B cell (primary cell): ENCODE data around the gene OR5T1.

ENCODE experiments used
- EZH2 ChIP-seq: IDR thresholded peaks from 2 replicates; pipeline ENCODE4 v1.6.1; 2012; ENCODE audit warnings: borderline replicate concordance, low read depth, mild to moderate bottlenecking, moderate library complexity, low read length; ENCODE audit not compliant: insufficient read depth, poor library complexity, severe bottlenecking
- TF ChIP-seq, protein P1 (sequence below): fragments of 200-600 bp; IDR thresholded peaks from one replicate; pipeline ENCODE4 v1.8.0; 2022; ENCODE audit warnings: antibody characterized with exemption, mild to moderate bottlenecking

DNA sequence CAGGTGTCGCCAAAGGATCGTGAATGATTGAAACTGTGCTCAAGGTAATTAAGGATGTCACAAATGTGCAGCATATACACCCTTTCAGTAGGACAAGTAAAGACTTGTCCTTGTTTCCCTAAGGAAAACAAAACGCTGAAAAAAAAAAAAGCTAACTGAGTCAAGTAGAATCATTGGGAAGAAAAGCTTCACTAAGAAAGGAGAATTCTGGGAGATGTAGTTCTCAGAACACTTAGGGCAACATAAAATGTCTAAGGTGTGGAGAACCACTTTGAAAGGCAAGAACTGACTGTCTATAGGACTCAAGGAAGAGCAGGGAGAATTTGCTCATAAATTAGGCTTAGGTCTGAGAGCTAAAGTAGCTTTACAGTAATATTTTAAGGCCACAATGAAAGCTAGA lies 2.9 kb upstream of the OR5T1 start:
- no peak for TF ChIP-seq EZH2
- TF ChIP-seq, protein P1, sequence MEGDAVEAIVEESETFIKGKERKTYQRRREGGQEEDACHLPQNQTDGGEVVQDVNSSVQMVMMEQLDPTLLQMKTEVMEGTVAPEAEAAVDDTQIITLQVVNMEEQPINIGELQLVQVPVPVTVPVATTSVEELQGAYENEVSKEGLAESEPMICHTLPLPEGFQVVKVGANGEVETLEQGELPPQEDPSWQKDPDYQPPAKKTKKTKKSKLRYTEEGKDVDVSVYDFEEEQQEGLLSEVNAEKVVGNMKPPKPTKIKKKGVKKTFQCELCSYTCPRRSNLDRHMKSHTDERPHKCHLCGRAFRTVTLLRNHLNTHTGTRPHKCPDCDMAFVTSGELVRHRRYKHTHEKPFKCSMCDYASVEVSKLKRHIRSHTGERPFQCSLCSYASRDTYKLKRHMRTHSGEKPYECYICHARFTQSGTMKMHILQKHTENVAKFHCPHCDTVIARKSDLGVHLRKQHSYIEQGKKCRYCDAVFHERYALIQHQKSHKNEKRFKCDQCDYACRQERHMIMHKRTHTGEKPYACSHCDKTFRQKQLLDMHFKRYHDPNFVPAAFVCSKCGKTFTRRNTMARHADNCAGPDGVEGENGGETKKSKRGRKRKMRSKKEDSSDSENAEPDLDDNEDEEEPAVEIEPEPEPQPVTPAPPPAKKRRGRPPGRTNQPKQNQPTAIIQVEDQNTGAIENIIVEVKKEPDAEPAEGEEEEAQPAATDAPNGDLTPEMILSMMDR: no peak
